Stimulated activated CD8-positive, alpha-beta memory T cell treated with anti-CD3 and anti-CD28 coated beads, Interleukin-15, amount 100 ng/mL, for 24 hours (primary cell): ENCODE measurements around the gene ZNF69.
"Not testable (repeated sequence)": the region's sequence is repeated elsewhere in the genome, so short reads cannot be mapped to it uniquely, and the experiment has no call there.

Experiments used
- DNase-seq: peaks from one replicate; pipeline ENCODE4 v3.0.0-alpha.2; 2020; ENCODE audit warnings: low read depth

Gene ZNF69

GRCh38 chr19:11902228-11902627, 14.6 kb downstream of the ZNF69 start:
- no peak for DNase-seq

GRCh38 chr19:11905928-11906327, 18.3 kb downstream of the ZNF69 start:
- DNase-seq: no peak

- not testable (repeated sequence) for DNase-seq
Observed at GRCh38 chr19:11911937-11912336, 24.4 kb downstream of the ZNF69 start.

DNA sequence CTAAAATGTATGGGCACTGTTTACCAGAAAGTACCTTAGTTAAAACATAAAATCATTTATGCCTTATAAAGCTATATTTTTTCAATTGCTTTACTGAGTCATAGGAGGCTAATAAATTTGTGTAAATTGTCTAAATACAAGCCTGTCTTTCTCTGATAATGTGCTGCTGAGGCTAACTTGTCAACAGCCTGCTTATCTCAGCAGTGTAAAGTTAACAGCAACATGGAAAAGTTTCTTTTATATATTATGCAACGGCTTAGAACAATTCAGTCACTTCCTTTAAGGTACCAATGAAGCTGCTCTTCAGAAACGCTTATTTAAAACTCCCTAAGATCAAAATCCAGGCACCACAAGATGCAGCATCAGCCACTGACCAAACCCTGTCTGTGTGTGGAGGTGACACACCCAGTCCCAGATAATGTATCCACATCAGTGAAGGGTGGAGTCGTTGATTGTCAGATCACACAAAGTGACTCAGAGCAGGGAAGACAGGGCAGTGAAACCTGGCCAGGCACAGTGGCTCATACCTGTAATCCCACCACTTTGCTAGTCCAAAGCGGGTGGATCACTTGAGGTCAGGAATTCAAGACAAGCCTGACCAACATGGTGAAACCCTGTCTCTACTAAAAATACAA, 27.0 kb downstream of the ZNF69 start:
- DNase-seq: not testable (repeated sequence)

GRCh38 chr19:11921852-11922495, 34.4 kb downstream of the ZNF69 start:
- DNase-seq: no peak

DNA sequence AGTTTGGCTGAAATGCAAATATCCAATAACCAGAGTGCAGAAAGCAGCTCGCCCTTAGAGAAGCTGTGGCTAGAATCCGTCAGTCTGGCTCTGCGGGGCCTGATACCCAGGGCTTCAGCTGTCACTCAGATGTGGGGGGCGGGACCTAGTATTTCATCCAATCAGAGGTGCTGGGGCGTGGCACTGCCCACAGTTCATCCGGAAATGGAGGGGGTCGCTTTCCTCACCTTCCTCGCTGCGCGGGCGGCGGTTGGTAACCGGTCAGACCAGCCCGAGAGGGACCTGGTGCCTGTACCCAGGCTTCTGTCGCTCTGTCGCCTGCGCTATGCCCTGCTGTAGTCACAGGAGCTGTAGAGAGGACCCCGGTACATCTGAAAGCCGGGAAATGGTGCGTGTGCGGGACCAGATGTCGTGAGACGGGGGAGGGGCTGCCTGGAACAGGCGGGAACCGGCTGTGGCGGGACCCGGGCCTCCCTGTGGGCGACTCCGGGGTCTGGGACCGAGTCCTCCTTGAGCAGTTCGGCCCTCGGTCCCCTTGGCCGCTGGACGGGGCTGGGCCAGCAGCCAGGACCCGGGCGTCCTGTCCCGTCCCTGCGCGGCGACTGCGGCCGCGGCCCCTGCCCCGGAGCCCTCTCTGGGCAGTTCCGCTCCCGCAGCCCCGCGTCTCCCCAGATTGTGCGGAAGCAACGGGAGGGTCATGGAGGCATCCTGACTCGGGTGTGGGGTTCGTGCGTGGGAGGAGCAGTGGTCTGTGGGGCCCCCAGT, 37.5 kb downstream of the ZNF69 start, which contains the start of gene ZNF700:
TSS of gene ZNF700 (plus strand) at position 222 of the 765 bp plus-strand sequence. CDS start at position 326, 104 bp downstream.
- peak; percentile 72 for DNase-seq

DNA sequence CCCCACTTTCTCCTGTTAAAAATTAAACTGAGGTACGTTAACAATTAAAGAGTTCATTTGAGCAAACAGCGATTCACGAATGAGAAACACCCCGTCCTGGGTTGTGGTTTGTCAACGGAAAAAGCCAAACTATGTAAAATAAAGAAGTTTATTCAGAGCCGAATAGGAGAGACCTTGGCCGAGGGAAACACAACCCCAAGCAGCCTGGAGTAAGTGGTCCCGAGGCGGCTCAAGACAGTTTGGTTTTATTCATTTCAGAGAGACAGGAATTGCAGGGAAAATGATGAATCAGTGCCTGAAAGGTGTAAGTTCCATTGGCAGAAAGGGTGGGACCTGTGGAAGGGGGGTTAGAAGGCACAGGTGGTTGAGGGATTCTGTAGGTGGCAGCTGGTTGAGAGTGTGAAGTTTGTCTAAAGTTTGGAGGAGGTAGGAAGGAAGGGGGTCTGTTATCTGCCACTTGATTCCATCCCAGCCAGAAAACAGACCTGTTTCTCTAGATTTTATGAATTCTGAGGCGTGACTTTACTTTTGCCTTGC, 38.1 kb downstream of the ZNF69 start:
- DNase-seq: not testable (repeated sequence)

- DNase-seq: no peak
Observed at GRCh38 chr19:11927227-11927626, 39.6 kb downstream of the ZNF69 start.

DNA sequence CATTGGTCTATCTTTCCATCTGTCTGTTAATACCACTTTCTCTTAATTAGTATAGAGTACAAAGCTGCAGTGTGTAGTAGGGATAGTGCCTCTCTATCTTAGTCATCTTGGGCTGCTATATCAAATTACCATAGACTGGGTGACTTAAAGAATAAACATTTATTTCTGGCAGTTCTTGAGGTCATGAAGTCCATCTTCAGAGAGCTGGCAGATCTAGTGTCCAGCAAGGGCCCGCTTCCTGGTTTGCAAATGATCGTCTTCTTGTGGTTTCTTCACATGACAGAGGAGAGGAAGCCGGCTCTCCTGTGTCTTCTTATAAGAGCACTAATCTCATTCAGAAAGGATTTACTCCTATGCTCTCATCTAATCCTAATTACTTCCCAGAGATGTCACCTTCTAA, 43.5 kb downstream of the ZNF69 start:
- DNase-seq: no peak

GRCh38 chr19:11931513-11931912, 43.9 kb downstream of the ZNF69 start:
- no peak for DNase-seq

DNA sequence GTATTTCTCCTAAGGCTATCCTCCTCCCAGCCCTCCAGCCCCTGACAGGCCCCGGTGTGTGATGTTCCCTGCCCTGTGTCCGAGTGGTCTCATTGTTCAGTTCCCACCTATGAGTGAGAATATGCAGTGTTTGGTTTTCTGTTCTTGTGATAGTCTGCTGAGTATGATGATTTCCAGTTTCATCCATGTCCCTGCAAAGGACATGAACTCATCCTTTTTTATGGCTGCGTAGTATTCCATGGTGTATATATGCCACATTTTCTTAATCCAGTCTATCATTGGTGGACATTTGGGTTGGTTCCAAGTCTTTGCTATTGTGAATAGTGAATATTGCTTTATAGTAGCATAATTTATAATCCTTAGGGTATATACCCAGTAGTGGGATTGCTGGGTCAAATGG, 48.2 kb downstream of the ZNF69 start:
- not testable (repeated sequence) for DNase-seq

DNA sequence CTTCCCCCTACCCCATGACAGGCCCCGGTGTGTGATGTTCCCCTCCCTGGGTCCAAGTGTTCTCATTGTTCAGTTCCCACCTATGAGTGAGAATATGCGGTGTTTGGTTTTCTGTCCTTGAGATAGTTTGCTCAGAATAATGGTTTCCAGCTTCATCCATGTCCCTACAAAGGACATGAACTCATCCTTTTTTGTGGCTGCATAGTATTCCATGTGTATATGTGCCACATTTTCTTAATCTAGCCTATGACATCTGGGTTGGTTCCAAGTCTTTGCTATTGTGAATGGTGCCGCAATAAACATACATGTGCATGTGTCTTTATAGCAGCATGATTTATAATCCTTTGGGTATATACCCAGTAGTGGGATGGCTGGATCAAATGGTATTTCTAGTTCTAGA, 50.8 kb downstream of the ZNF69 start:
- DNase-seq: not testable (repeated sequence)

DNA sequence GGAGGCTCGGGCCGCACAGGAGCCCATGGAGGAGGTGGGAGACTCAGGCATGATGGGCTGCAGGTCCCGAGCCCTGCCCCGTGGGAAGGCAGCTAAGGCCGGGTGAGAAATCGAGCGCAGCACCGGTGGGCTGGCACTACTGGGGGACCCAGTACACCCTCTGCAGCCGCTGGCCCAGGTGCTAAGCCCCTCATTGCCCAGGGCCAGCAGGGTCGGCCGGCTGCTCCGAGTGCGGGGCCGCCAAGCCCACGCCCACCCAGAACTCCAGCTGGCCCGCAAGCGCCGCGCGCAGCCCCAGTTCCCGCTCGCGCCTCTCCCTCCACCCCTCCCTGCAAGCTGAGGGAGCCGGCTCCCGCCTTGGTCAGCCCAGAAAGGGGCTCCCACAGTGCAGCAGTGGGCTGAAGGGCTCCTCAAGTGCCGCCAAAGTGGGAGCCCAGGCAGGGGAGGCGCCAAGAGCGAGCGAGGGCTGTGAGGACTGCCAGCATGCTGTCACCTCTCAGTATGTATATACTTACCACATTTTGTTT, 53.8 kb downstream of the ZNF69 start:
- not testable (repeated sequence) for DNase-seq

- no peak for DNase-seq
Observed at GRCh38 chr19:11942008-11942842, 54.6 kb downstream of the ZNF69 start.

DNA sequence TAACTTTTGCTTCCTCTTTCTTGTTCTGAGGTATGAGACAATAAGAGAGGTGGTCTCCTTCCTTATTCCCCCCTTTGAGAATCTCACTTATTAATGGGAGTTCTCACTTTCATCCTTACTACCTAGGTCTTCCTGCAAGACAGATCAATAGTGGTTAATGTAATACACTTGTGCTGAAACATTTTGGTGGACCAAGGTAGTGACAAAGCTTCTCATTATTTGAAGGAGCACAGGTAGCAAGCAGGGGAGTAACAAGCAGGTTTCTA, 55.2 kb downstream of the ZNF69 start:
- no peak for DNase-seq

DNA sequence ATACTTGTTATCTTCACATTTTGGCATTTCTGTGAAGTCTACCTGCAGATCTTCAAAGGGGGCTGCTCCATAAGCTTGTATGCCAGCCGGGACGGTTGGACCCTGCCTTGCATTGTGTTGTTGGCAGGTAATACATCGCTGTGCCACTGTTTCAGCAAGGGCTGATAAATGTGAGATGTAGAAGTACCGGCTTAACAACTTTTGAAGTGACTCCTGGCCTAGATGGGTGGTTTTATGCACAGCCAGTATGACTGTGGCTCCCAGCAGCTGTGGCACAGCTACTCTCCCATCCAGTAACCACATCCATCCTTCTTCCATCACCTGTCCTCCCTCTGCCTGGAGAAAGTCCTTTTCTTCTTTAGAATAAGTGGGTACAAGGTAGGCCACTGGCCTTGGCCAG, 57.1 kb downstream of the ZNF69 start:
- no peak for DNase-seq

- DNase-seq: no peak
Observed at GRCh38 chr19:11948646-11949045, 61.1 kb downstream of the ZNF69 start.

DNA sequence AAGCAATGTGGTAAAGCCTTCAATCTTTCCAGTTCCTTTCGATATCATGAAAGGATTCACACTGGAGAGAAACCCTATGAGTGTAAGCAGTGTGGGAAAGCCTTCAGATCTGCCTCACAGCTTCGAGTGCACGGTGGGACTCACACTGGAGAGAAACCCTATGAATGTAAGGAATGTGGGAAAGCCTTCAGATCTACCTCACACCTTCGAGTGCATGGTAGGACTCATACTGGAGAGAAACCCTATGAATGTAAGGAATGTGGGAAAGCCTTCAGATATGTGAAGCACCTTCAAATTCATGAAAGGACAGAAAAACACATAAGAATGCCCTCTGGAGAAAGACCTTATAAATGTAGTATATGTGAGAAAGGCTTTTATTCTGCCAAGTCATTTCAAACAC, 61.6 kb downstream of the ZNF69 start:
- no peak for DNase-seq

DNA sequence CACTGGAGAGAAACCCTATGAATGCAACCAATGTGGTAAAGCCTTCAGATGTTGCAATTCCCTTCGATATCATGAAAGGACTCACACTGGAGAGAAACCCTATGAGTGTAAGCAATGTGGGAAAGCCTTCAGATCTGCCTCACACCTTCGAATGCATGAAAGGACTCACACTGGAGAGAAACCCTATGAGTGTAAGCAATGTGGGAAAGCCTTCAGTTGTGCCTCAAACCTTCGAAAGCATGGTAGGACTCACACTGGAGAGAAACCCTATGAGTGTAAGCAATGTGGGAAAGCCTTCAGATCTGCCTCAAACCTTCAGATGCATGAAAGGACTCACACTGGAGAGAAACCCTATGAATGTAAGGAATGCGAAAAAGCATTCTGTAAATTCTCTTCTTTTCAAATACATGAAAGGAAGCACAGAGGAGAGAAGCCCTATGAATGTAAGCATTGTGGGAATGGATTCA, 62.1 kb downstream of the ZNF69 start:
- DNase-seq: not testable (repeated sequence)

DNA sequence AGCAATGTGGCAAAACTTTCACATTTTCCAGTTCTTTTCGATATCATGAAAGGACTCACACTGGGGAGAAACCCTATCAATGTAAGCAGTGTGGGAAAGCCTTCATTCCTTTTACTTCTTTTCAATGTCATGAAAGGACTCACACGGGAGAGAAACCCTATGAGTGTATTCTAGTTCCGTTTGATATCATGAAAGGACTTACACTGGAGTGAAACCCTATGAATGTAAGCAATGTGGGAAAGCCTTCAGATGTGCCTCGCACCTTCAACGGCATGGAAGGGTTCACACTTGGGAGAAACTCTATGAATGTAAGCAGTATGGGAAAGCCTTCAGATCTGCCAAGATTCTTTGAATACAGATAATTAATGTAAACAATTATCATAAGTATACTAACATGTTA, 62.7 kb downstream of the ZNF69 start:
- no peak for DNase-seq
